Measurements from ENCODE around the gene BTBD2. TPM values are rescaled to one million over a fixed set of nuclear protein-coding genes. Genes with fewer than 3 reads are reported as not detected.

Gene BTBD2
- total and polyA plus RNA-seq, 2 experiments from 2014 or later, result 23.8 to 130 TPM

DNA sequence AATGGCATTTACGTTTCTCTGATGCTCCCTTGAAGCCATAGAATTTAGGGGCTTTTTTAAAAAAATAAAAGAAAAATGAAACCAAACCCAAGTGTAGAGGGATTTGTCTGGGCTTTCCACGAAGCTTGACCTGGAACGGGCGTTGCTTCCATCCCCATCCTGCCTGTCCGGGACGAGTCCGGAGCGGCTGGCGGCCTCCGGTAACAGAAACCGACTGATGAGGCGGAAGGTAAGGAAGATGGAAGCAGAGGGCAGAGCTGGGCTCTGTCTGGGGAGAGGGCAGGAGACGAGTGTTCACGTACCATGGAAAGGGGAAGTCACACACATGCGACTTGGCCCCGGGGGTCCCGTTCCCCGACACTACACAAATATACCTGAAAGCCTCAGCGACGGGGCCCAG lies 34.3 kb downstream of the BTBD2 start:
- Histone ChIP-seq H3K27me3 (ENCODE audit: insufficient read depth) (no peaks in the 10 kb centered on the region), H2AFZ (no peak overlapping the region), H3F3A (replicated peaks; ENCODE audit: low read depth) (peaks cover 20% of the 10 kb centered on the region; the same call in 1 of the 2 replicates), H3K4me1 (ENCODE audit: insufficient read depth) (no peaks in the 10 kb centered on the region), H3K27ac (ENCODE audit: low read depth) (no peak overlapping the region), H3K4me2 (no peak overlapping the region), H3K79me2 (replicated peaks; ENCODE audit: insufficient read depth) (peaks cover 7% of the 10 kb centered on the region; the same call in 1 of the 2 replicates), H3K36me3 (ENCODE audit: insufficient read depth) (no peaks in the 10 kb centered on the region), H3K9me2 (ENCODE audit: insufficient read depth) (no peaks in the 10 kb centered on the region), H4K20me1 (replicated peaks; ENCODE audit: insufficient read depth) (no peaks in the 10 kb centered on the region; the same call in none of the 2 replicates), H3K4me3 (no peak overlapping the region)
- Mint-ChIP-seq H3K27ac (no peak overlapping the region; the same call in 1 of the 2 replicates), H3K36me3 (ENCODE audit: low read depth) (peaks cover 32% of the 10 kb centered on the region), H3K27me3 (ENCODE audit: insufficient read depth, low read depth, poor library complexity) (peaks cover 7% of the 10 kb centered on the region), H3K9me3 (no peaks in the 10 kb centered on the region), H3K4me1 (no peaks in the 10 kb centered on the region), H3K4me3 (no peak overlapping the region; the same call in 2 of the 3 replicates)
- DNase-seq (ENCODE audit: low spot score) (no peak), ATAC-seq (no peak)
- TF ChIP-seq NANOG (IDR thresholded peaks at IDR 0.05; ENCODE audit: borderline replicate concordance), result no peak
- TF ChIP-seq ZNF114 (CRISPR knock-in tag; IDR thresholded peaks at IDR 0.05), result no peak
- TF ChIP-seq CREB1 (CRISPR knock-in tag; IDR thresholded peaks at IDR 0.05; ENCODE audit: low read depth), result no peak
- no peak for TF ChIP-seq JUNB (IDR thresholded peaks at IDR 0.05; ENCODE audit: unreplicated experiment)
- TF ChIP-seq CTCF (conservative IDR thresholded peaks at IDR 0.05; ENCODE audit: low read depth in 2 of 2), result no peak
- TF ChIP-seq, protein P1, sequence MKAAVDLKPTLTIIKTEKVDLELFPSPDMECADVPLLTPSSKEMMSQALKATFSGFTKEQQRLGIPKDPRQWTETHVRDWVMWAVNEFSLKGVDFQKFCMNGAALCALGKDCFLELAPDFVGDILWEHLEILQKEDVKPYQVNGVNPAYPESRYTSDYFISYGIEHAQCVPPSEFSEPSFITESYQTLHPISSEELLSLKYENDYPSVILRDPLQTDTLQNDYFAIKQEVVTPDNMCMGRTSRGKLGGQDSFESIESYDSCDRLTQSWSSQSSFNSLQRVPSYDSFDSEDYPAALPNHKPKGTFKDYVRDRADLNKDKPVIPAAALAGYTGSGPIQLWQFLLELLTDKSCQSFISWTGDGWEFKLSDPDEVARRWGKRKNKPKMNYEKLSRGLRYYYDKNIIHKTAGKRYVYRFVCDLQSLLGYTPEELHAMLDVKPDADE (IDR thresholded peaks at IDR 0.05), result no peak
- no peak for TF ChIP-seq ZNF462 (CRISPR knock-in tag; IDR thresholded peaks at IDR 0.05)
- TF ChIP-seq REST (IDR thresholded peaks at IDR 0.05; ENCODE audit: unreplicated experiment), result no peak
- TF ChIP-seq POLR2AphosphoS5 (IDR thresholded peaks at IDR 0.05; ENCODE audit: low read depth), result no peak
- no peak for TF ChIP-seq STAT1 (IDR thresholded peaks at IDR 0.05; ENCODE audit: unreplicated experiment)
- no peak for TF ChIP-seq ZNF331 (CRISPR knock-in tag; IDR thresholded peaks at IDR 0.05; ENCODE audit: low read depth)
- TF ChIP-seq EZH2phosphoT487 (IDR thresholded peaks at IDR 0.05; ENCODE audit: unreplicated experiment), result no peak
- no peak for TF ChIP-seq EZH2 (IDR thresholded peaks at IDR 0.05; ENCODE audit: low read depth, unreplicated experiment)
